Uterus (tissue), 4 donors: ENCODE results near the gene AVPR2. TPM values are rescaled to one million over a fixed set of nuclear protein-coding genes. Genes with fewer than 3 reads are reported as not detected.

Experiments used
- DNase-seq, 2 donors: peaks; one replicate each; pipeline ENCODE4 v3.0.0-alpha.2; 2019 to 2020
- H3K27ac ChIP-seq, 2 donors: fragments of 200-600 bp; sonication (generic); 1 replicate in 1 of 2; 2 replicates in 1 of 2; pipeline ENCODE4 v1.5.1; 2016 to 2018
- H3K27me3 ChIP-seq, 2 donors: fragments of 200-600 bp; sonication (generic); one replicate each; pipeline ENCODE4 v1.5.1; 2018 to 2019; ENCODE audit warnings: control low read depth in 1 of 2
- H3K36me3 ChIP-seq, 2 donors: fragments of 200-600 bp; sonication (generic); one replicate each; pipeline ENCODE4 v1.5.1; 2019; ENCODE audit warnings: control low read depth in 1 of 2
- H3K4me1 ChIP-seq, 2 donors: fragments of 200-600 bp; sonication (generic); one replicate each; pipeline ENCODE4 v1.5.1; 2018 to 2019; ENCODE audit warnings: control low read depth in 1 of 2
- H3K4me3 ChIP-seq, 2 donors: fragments of 200-600 bp; sonication (generic); 1 replicate in 1 of 2; 2 replicates in 1 of 2; pipeline ENCODE4 v1.5.1; 2018 to 2019; ENCODE audit warnings: mild to moderate bottlenecking in 1 of 2
- H3K9me3 ChIP-seq, 2 donors: fragments of 200-600 bp; sonication (generic); one replicate each; pipeline ENCODE4 v1.5.1; 2019; ENCODE audit warnings: control low read depth in 1 of 2
- POLR2A ChIP-seq, 2 donors: fragments of 450-650 bp; IDR thresholded peaks; one replicate each; pipeline ENCODE4 v1.6.1; 2016; ENCODE audit warnings: antibody characterized with exemption in 2 of 2, mild to moderate bottlenecking in 1 of 2, moderate library complexity in 1 of 2
- intact Hi-C: fragments of 100-400 bp; cut with DNase I; formaldehyde crosslinking; loops from one replicate; pipeline ENCODE4 v1.15.1; 2023; ENCODE audit warnings: low total_unique reads
- total RNA-seq, 4 donors: library from RNA; depleted of rRNA in 3 of 4; stranded (reverse); fragments of >200 nt in 3 of 4; gene quantifications; one replicate each; pipeline versions ENCODE4 v1.1.0 to v1.2.4, GENCODE V29; 2014 to 2023
- TF ChIP-seq, protein P1 (sequence below), 4 experiments: fragments of 200-600 bp in 2 of 4; fragments of 450-650 bp in 2 of 4; sonication (generic) in 2 of 4; IDR thresholded peaks; one replicate each; pipeline ENCODE4 v1.5.1; 2016 to 2019; ENCODE audit warnings: antibody characterized with exemption in 4 of 4, mild to moderate bottlenecking in 2 of 4, moderate library complexity in 1 of 4
- donor health status: DM: yes; HTN: yes; CAD: no.

Gene AVPR2
- total RNA-seq, 4 donors from 2014 or later = 0.35 to 5.2 (median 4.4) TPM; not detected in 1

GRCh38 chrX:153945956-153946943, 41.8 kb downstream of the AVPR2 start:
- no peaks in the 10 kb centered on the region for H3K27me3 ChIP-seq
- no peak overlapping the region for H3K27ac ChIP-seq
- DNase-seq = no peak
- no peak overlapping the region for H3K4me3 ChIP-seq
- TF ChIP-seq, protein P1, sequence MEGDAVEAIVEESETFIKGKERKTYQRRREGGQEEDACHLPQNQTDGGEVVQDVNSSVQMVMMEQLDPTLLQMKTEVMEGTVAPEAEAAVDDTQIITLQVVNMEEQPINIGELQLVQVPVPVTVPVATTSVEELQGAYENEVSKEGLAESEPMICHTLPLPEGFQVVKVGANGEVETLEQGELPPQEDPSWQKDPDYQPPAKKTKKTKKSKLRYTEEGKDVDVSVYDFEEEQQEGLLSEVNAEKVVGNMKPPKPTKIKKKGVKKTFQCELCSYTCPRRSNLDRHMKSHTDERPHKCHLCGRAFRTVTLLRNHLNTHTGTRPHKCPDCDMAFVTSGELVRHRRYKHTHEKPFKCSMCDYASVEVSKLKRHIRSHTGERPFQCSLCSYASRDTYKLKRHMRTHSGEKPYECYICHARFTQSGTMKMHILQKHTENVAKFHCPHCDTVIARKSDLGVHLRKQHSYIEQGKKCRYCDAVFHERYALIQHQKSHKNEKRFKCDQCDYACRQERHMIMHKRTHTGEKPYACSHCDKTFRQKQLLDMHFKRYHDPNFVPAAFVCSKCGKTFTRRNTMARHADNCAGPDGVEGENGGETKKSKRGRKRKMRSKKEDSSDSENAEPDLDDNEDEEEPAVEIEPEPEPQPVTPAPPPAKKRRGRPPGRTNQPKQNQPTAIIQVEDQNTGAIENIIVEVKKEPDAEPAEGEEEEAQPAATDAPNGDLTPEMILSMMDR (IDR thresholded peaks at IDR 0.05) = no peak
- TF ChIP-seq POLR2A (IDR thresholded peaks at IDR 0.05) = no peak
- H3K4me1 ChIP-seq = no peaks in the 10 kb centered on the region
- no peaks in the 10 kb centered on the region for H3K36me3 ChIP-seq
- no peaks in the 10 kb centered on the region for H3K9me3 ChIP-seq
- intact Hi-C loops = no loop called here

GRCh38 chrX:153947009-153947769, 42.7 kb downstream of the AVPR2 start:
- TF ChIP-seq, protein P1 (IDR thresholded peaks at IDR 0.05) = peak; percentile 66 to 75 (median 68)
- TF ChIP-seq POLR2A (IDR thresholded peaks at IDR 0.05) = no peak
- Histone ChIP-seq H3K27ac (peak overlapping the region; percentile 35 to 56), H3K36me3 (no peaks in the 10 kb centered on the region), H3K27me3 (no peaks in the 10 kb centered on the region), H3K4me1 (no peaks in the 10 kb centered on the region), H3K9me3 (no peaks in the 10 kb centered on the region), H3K4me3 (no peak overlapping the region)
- intact Hi-C loops = no loop called here
- peak in 1 of 2 donors; percentile 55 for DNase-seq

DNA sequence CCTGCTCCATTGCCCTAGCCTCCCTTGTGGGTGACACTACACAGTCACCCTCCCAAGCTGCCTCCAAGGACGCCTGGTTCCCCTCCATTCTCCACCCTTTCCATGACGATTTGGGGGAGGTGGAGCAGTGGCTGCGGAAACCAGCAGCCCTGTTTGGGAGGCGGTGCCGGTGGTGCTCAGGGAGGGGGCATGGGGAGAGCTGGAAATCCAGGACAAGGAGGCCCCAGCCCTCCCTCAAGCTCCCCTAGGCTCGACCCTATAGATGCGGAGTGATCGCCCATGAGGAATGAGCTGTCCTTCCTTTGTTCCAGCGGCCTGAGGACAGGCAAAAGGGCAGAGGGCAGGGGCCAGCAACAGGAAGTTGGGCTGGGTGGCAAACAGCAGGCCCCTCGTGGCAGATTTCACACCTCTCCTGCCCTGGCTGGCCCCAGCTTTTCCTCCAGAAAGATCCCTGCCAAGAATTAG, 43.6 kb downstream of the AVPR2 start:
- Histone ChIP-seq H3K9me3 (no peaks in the 10 kb centered on the region), H3K27ac (peak overlapping the region; percentile 35 to 56), H3K36me3 (no peaks in the 10 kb centered on the region), H3K4me1 (no peaks in the 10 kb centered on the region), H3K4me3 (no peak overlapping the region), H3K27me3 (no peaks in the 10 kb centered on the region)
- intact Hi-C loops = no loop called here
- TF ChIP-seq, protein P1 (IDR thresholded peaks at IDR 0.05) = no peak
- no peak for TF ChIP-seq POLR2A (IDR thresholded peaks at IDR 0.05)
- no peak for DNase-seq

DNA sequence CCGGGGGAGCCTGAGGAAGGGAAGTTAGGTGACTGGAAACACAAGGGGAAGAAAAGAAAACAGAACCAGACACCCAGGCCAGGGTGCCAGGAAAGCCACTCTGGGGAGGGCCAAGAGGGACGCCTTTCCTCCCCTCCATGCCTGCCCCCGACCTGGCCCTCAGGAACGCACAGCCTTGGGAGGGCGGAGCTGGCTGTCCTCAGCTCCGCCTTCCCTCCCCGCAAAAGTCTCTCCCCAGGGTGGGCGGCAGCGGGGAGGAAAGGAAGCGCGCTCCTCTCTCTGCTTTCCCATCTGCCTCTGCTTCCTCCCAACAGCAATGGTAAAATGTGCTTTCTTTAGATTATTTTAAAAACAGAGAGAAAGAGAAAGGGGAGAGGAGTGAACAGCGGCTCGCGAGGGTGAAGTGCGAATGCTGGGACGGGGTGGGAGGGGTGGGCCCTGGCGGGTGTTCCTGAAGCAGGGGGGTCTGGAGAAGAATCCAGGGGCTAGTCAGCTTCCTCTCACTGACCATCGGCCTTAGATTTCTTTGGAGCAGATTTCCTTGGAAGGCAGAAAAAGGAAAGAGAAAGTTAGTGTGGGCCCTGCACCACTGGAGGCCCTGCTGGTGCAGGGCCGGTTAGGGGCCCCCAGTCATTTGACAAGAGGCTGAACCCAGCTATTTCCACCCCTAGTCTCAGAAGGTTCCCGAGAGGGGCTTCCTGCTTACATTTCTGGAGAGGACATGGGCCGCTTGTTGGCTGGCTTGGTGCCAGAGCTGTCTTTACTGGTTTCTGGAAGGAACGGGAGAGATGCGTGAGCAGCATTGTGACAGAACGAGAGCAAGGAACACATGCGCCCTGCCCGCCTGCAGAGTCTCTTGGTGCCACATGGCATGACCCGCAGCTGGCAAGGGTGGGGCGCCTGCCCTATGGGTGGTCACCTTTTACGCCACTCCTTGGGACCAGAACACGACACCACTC, 44.7 kb downstream of the AVPR2 start:
- Histone ChIP-seq H3K4me3 (no peak overlapping the region), H3K36me3 (no peaks in the 10 kb centered on the region), H3K9me3 (no peaks in the 10 kb centered on the region), H3K4me1 (no peaks in the 10 kb centered on the region), H3K27me3 (no peaks in the 10 kb centered on the region), H3K27ac (peak overlapping the region; percentile 46 to 56)
- TF ChIP-seq, protein P1 (IDR thresholded peaks at IDR 0.05) = no peak
- intact Hi-C loops = no loop called here
- no peak for DNase-seq
